ENCODE data around the gene SLC36A4. TPM values are rescaled to one million over a fixed set of nuclear protein-coding genes. Genes with fewer than 3 reads are reported as not detected.
"Not testable (repeated sequence)": the region's sequence is repeated elsewhere in the genome, so short reads cannot be mapped to it uniquely, and the experiment has no call there.

SLC36A4 gene
- total RNA-seq, 2 experiments from 2014 or later: 6.7 to 10.8 TPM

- no peak overlapping the region for H3K4me3 Mint-ChIP-seq
- DNase-seq: no peak
- peaks cover 22% of the 10 kb centered on the region for H3K36me3 Mint-ChIP-seq
- peaks cover 2% of the 10 kb centered on the region for H3K9me3 Mint-ChIP-seq (ENCODE audit: low read depth)
- no peaks in the 10 kb centered on the region for H3K27me3 Mint-ChIP-seq
- no peak for ATAC-seq
- CTCF ChIA-PET: no interaction called here
- no peaks in the 10 kb centered on the region for H3K4me1 Mint-ChIP-seq
- H3K27ac Mint-ChIP-seq: no peak overlapping the region
Observed at GRCh38 chr11:93187290-93187689, 10.5 kb downstream of the SLC36A4 start.

GRCh38 chr11:93177891-93178290 lies 19.9 kb downstream of the SLC36A4 start:
- H3K4me1 Mint-ChIP-seq; ATAC-seq; H3K9me3 Mint-ChIP-seq (ENCODE audit: low read depth); H3K4me3 Mint-ChIP-seq; CTCF ChIA-PET; DNase-seq; H3K27ac Mint-ChIP-seq; H3K27me3 Mint-ChIP-seq: not testable (repeated sequence)
- peaks cover 34% of the 10 kb centered on the region for H3K36me3 Mint-ChIP-seq

GRCh38 chr11:93169950-93170561 lies 27.7 kb downstream of the SLC36A4 start:
- Mint-ChIP-seq H3K9me3 (ENCODE audit: low read depth) (no peaks in the 10 kb centered on the region), H3K4me3 (no peak overlapping the region), H3K27me3 (no peaks in the 10 kb centered on the region), H3K4me1 (peaks cover 2% of the 10 kb centered on the region), H3K27ac (no peak overlapping the region), H3K36me3 (peaks cover 9% of the 10 kb centered on the region)
- DNase-seq (no peak), ATAC-seq (no peak)
- CTCF ChIA-PET: interaction anchor here (1.0 kb wide), 1 partner anchor 9 kb away, joined by 4 read pairs; no protein-coding TSS in a partner anchor

- DNase-seq (no peak), ATAC-seq (no peak)
- Mint-ChIP-seq H3K27me3 (no peaks in the 10 kb centered on the region), H3K27ac (no peak overlapping the region), H3K4me3 (no peak overlapping the region), H3K36me3 (peaks cover 15% of the 10 kb centered on the region), H3K4me1 (peaks cover 2% of the 10 kb centered on the region), H3K9me3 (ENCODE audit: low read depth) (no peaks in the 10 kb centered on the region)
- CTCF ChIA-PET: interaction anchor here (1.0 kb wide), 1 partner anchor 8 kb away, joined by 4 read pairs; no protein-coding TSS in a partner anchor
Observed at GRCh38 chr11:93169143-93169542, 28.6 kb downstream of the SLC36A4 start.

- no peak overlapping the region for H3K4me3 Mint-ChIP-seq
- no peak for DNase-seq
- no peaks in the 10 kb centered on the region for H3K9me3 Mint-ChIP-seq (ENCODE audit: low read depth)
- no peaks in the 10 kb centered on the region for H3K27me3 Mint-ChIP-seq
- peaks cover 24% of the 10 kb centered on the region for H3K36me3 Mint-ChIP-seq
- ATAC-seq: no peak
- CTCF ChIA-PET: no interaction called here
- no peak overlapping the region for H3K27ac Mint-ChIP-seq
- H3K4me1 Mint-ChIP-seq: peaks cover 2% of the 10 kb centered on the region
Observed at GRCh38 chr11:93166862-93167261, 30.9 kb downstream of the SLC36A4 start.

GRCh38 chr11:93166194-93166593 lies 31.6 kb downstream of the SLC36A4 start:
- Mint-ChIP-seq H3K36me3 (peaks cover 24% of the 10 kb centered on the region), H3K27me3 (no peaks in the 10 kb centered on the region), H3K9me3 (ENCODE audit: low read depth) (no peaks in the 10 kb centered on the region), H3K4me1 (peaks cover 2% of the 10 kb centered on the region), H3K4me3 (no peak overlapping the region), H3K27ac (no peak overlapping the region)
- no peak for DNase-seq
- CTCF ChIA-PET: no interaction called here
- no peak for ATAC-seq

GRCh38 chr11:93160808-93161207 lies 37.0 kb downstream of the SLC36A4 start:
- no peak overlapping the region for H3K4me3 Mint-ChIP-seq
- no peak overlapping the region for H3K27ac Mint-ChIP-seq
- H3K4me1 Mint-ChIP-seq: no peaks in the 10 kb centered on the region
- CTCF ChIA-PET: interaction anchor here (1.2 kb wide), 1 partner anchor 9 kb away, joined by 4 read pairs; no protein-coding TSS in a partner anchor
- DNase-seq: no peak
- ATAC-seq: no peak
- no peaks in the 10 kb centered on the region for H3K27me3 Mint-ChIP-seq
- peaks cover 33% of the 10 kb centered on the region for H3K36me3 Mint-ChIP-seq
- H3K9me3 Mint-ChIP-seq (ENCODE audit: low read depth): peaks cover 3% of the 10 kb centered on the region

GRCh38 chr11:93160156-93160555 lies 37.6 kb downstream of the SLC36A4 start:
- Mint-ChIP-seq H3K4me3 (no peak overlapping the region), H3K9me3 (ENCODE audit: low read depth) (peaks cover 3% of the 10 kb centered on the region), H3K36me3 (peaks cover 33% of the 10 kb centered on the region), H3K4me1 (no peaks in the 10 kb centered on the region), H3K27ac (no peak overlapping the region), H3K27me3 (no peaks in the 10 kb centered on the region)
- CTCF ChIA-PET: no interaction called here
- DNase-seq: no peak
- ATAC-seq: no peak

GRCh38 chr11:93159721-93160120 lies 38.1 kb downstream of the SLC36A4 start:
- ATAC-seq: no peak
- peaks cover 31% of the 10 kb centered on the region for H3K36me3 Mint-ChIP-seq
- H3K4me3 Mint-ChIP-seq: no peak overlapping the region
- H3K27ac Mint-ChIP-seq: no peak overlapping the region
- peaks cover 3% of the 10 kb centered on the region for H3K9me3 Mint-ChIP-seq (ENCODE audit: low read depth)
- DNase-seq: no peak
- no peaks in the 10 kb centered on the region for H3K4me1 Mint-ChIP-seq
- no peaks in the 10 kb centered on the region for H3K27me3 Mint-ChIP-seq
- CTCF ChIA-PET: no interaction called here

GRCh38 chr11:93155738-93156137 lies 42.1 kb downstream of the SLC36A4 start:
- H3K36me3 Mint-ChIP-seq: peaks cover 16% of the 10 kb centered on the region
- H3K4me1 Mint-ChIP-seq: no peaks in the 10 kb centered on the region
- no peaks in the 10 kb centered on the region for H3K27me3 Mint-ChIP-seq
- CTCF ChIA-PET: no interaction called here
- no peak overlapping the region for H3K4me3 Mint-ChIP-seq
- H3K9me3 Mint-ChIP-seq (ENCODE audit: low read depth): peaks cover 3% of the 10 kb centered on the region
- no peak for DNase-seq
- no peak overlapping the region for H3K27ac Mint-ChIP-seq
- ATAC-seq: no peak

GRCh38 chr11:93145390-93145915 lies 52.3 kb downstream of the SLC36A4 start:
- Mint-ChIP-seq H3K27me3 (no peaks in the 10 kb centered on the region), H3K36me3 (no peaks in the 10 kb centered on the region), H3K9me3 (ENCODE audit: low read depth) (no peaks in the 10 kb centered on the region), H3K4me1 (peaks cover 11% of the 10 kb centered on the region), H3K27ac (no peak overlapping the region), H3K4me3 (no peak overlapping the region)
- DNase-seq: no peak
- ATAC-seq: no peak
- CTCF ChIA-PET: interaction anchor here (1.4 kb wide), 1 partner anchor 46 kb away, joined by 3 read pairs; no protein-coding TSS in a partner anchor

- H3K4me1 Mint-ChIP-seq: peaks cover 11% of the 10 kb centered on the region
- no peaks in the 10 kb centered on the region for H3K27me3 Mint-ChIP-seq
- CTCF ChIA-PET: no interaction called here
- no peak for ATAC-seq
- no peaks in the 10 kb centered on the region for H3K9me3 Mint-ChIP-seq (ENCODE audit: low read depth)
- H3K36me3 Mint-ChIP-seq: no peaks in the 10 kb centered on the region
- H3K27ac Mint-ChIP-seq: no peak overlapping the region
- H3K4me3 Mint-ChIP-seq: no peak overlapping the region
- DNase-seq: no peak
Observed at GRCh38 chr11:93143800-93144199, 54.0 kb downstream of the SLC36A4 start.

GRCh38 chr11:93143186-93143585 lies 54.6 kb downstream of the SLC36A4 start:
- CTCF ChIA-PET: no interaction called here
- no peaks in the 10 kb centered on the region for H3K9me3 Mint-ChIP-seq (ENCODE audit: low read depth)
- H3K4me3 Mint-ChIP-seq: no peak overlapping the region
- no peak for DNase-seq
- H3K4me1 Mint-ChIP-seq: peaks cover 11% of the 10 kb centered on the region
- H3K27me3 Mint-ChIP-seq: no peaks in the 10 kb centered on the region
- no peak for ATAC-seq
- peak overlapping the region; percentile 47 for H3K27ac Mint-ChIP-seq
- H3K36me3 Mint-ChIP-seq: no peaks in the 10 kb centered on the region

- Mint-ChIP-seq H3K4me1 (no peaks in the 10 kb centered on the region), H3K36me3 (peaks cover 5% of the 10 kb centered on the region), H3K27ac (no peak overlapping the region), H3K4me3 (no peak overlapping the region), H3K9me3 (ENCODE audit: low read depth) (no peaks in the 10 kb centered on the region), H3K27me3 (peaks cover 3% of the 10 kb centered on the region)
- no peak for ATAC-seq
- no peak for DNase-seq
- CTCF ChIA-PET: no interaction called here
Observed at GRCh38 chr11:93133488-93134109, 64.2 kb downstream of the SLC36A4 start.

All from activated CD8-positive, alpha-beta memory T cell treated with anti-CD3 and anti-CD28 coated beads, Interleukin-2, amount 10 ng/mL, durations not matched to agents 7 days and 5 days (primary cell).